ENCODE measurements around the gene PPP1R14C. TPM values are rescaled to one million over a fixed set of nuclear protein-coding genes. Genes with fewer than 3 reads are reported as not detected.

The PPP1R14C gene
- polyA plus RNA-seq, 1 donor (not counting 4 experiments of a cell fraction or from before 2014, with no cell fraction given): 50.6 TPM

DNA sequence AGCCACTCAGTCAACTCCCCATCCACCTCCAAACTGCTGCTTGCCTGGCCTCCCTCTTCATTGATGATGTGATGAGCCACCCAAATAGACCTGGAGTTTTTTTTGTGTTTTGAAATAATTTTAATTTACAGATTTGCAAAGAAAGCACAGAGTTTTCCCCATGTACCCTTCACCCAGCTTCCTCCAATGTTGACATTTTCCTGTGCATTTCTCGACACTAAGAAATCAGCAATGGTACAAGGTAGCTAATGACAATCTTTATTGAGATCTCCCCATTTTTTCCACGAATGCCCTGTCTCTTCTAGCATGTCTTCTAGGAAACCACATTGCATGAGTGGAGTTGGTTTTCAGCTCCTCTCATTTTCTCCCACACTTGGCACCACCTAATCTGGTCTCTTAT lies 30.1 kb downstream of the PPP1R14C start:
- Histone ChIP-seq H2AFZ (ENCODE audit: control insufficient read depth, low read length) (no peak overlapping the region), H3K9me1 (ENCODE audit: control insufficient read depth, extremely low read depth, insufficient read depth, low read length) (peaks cover 3% of the 10 kb centered on the region), H4K20me1 (ENCODE audit: control insufficient read depth, extremely low read depth, insufficient read depth, low read length) (peaks cover 2% of the 10 kb centered on the region), H3K79me2 (ENCODE audit: control insufficient read depth, insufficient read depth, low read length) (peaks cover 65% of the 10 kb centered on the region), H3K4me2 (ENCODE audit: control insufficient read depth, extremely low read depth, insufficient read depth, low read depth, low read length) (no peak overlapping the region), H3K36me3 (ENCODE audit: control insufficient read depth in 2 of 2, extremely low read depth in 1 of 2, insufficient read depth in 2 of 2, low read length in 2 of 2) (peaks cover 5 to 7% of the 10 kb centered on the region in 2 experiments), H3K27me3 (ENCODE audit: control insufficient read depth, extremely low read depth, insufficient read depth, low read length) (no peaks in the 10 kb centered on the region), H3K4me1 (ENCODE audit: control insufficient read depth, extremely low read depth, insufficient read depth, low read length) (peaks cover 10% of the 10 kb centered on the region), H3K9me3 (ENCODE audit: control insufficient read depth, low read depth, low read length) (no peaks in the 10 kb centered on the region), H3K27ac (ENCODE audit: control insufficient read depth, insufficient read depth, low read length) (no peak overlapping the region), H3K4me3 (ENCODE audit: control insufficient read depth in 2 of 3, extremely low read depth in 1 of 3, insufficient read depth in 2 of 3, low read depth in 1 of 3, low read length in 3 of 3) (no peak overlapping the region), H3K9ac (ENCODE audit: control insufficient read depth, extremely low read depth, insufficient read depth, low read length) (no peak overlapping the region)
- TF ChIP-seq EZH2 (IDR thresholded peaks at IDR 0.05; ENCODE audit: low read length): no peak
- TF ChIP-seq, protein P1, sequence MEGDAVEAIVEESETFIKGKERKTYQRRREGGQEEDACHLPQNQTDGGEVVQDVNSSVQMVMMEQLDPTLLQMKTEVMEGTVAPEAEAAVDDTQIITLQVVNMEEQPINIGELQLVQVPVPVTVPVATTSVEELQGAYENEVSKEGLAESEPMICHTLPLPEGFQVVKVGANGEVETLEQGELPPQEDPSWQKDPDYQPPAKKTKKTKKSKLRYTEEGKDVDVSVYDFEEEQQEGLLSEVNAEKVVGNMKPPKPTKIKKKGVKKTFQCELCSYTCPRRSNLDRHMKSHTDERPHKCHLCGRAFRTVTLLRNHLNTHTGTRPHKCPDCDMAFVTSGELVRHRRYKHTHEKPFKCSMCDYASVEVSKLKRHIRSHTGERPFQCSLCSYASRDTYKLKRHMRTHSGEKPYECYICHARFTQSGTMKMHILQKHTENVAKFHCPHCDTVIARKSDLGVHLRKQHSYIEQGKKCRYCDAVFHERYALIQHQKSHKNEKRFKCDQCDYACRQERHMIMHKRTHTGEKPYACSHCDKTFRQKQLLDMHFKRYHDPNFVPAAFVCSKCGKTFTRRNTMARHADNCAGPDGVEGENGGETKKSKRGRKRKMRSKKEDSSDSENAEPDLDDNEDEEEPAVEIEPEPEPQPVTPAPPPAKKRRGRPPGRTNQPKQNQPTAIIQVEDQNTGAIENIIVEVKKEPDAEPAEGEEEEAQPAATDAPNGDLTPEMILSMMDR (optimal IDR thresholded peaks at IDR 0.05 in 1 of 3, IDR thresholded peaks at IDR 0.05 in 1 of 3, conservative IDR thresholded peaks at IDR 0.05 in 1 of 3; ENCODE audit: extremely low read depth in 1 of 3, insufficient read depth in 2 of 3, low read length in 3 of 3): no peak
- no peak for DNase-seq (ENCODE audit: low read depth, low spot score)
- dilution Hi-C loops (cut with MboI; ENCODE audit: extremely low pct_ligation_motif_present, low sequenced_read_pairs): no loop called here
- FAIRE-seq: no peak

DNA sequence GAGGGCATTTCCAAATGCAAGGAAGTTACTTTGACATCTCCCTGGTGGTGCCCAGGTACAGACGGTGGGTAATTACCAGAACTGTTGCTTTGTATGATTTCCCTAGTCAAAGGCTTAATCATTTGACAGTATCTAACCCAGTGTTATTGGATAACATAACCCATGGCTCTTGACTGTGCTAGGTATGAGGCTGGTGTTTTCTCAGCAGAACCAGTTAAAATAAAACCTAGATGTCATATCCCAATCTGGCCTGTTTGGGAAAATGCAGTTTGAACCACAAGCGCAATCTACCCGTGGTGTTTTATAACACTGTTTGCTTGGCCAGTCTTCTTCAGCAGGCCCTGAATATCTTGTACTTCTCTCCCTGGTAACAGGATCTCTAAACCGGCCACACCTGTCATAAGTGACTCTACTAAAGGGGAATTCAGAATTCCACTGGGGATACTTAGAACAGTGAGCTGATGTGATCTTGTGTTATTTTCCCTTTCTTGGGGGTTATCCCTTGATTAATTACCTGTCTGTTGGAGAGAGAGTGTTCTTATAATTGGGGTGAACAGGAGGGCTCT lies 32.8 kb downstream of the PPP1R14C start:
- no peak for TF ChIP-seq EZH2 (IDR thresholded peaks at IDR 0.05; ENCODE audit: low read length)
- TF ChIP-seq, protein P1 (optimal IDR thresholded peaks at IDR 0.05 in 1 of 3, IDR thresholded peaks at IDR 0.05 in 1 of 3, conservative IDR thresholded peaks at IDR 0.05 in 1 of 3; ENCODE audit: extremely low read depth in 1 of 3, insufficient read depth in 2 of 3, low read length in 3 of 3): no peak
- Histone ChIP-seq H3K4me1 (ENCODE audit: control insufficient read depth, extremely low read depth, insufficient read depth, low read length) (no peaks in the 10 kb centered on the region), H3K9ac (ENCODE audit: control insufficient read depth, extremely low read depth, insufficient read depth, low read length) (no peak overlapping the region), H3K36me3 (ENCODE audit: control insufficient read depth in 2 of 2, extremely low read depth in 1 of 2, insufficient read depth in 2 of 2, low read length in 2 of 2) (peaks cover 3 to 7% of the 10 kb centered on the region in 2 experiments), H2AFZ (ENCODE audit: control insufficient read depth, low read length) (no peak overlapping the region), H3K4me3 (ENCODE audit: control insufficient read depth in 2 of 3, extremely low read depth in 1 of 3, insufficient read depth in 2 of 3, low read depth in 1 of 3, low read length in 3 of 3) (no peak overlapping the region), H3K4me2 (ENCODE audit: control insufficient read depth, extremely low read depth, insufficient read depth, low read depth, low read length) (no peak overlapping the region), H3K27ac (ENCODE audit: control insufficient read depth, insufficient read depth, low read length) (no peak overlapping the region), H3K9me3 (ENCODE audit: control insufficient read depth, low read depth, low read length) (no peaks in the 10 kb centered on the region), H3K27me3 (ENCODE audit: control insufficient read depth, extremely low read depth, insufficient read depth, low read length) (no peaks in the 10 kb centered on the region), H3K9me1 (ENCODE audit: control insufficient read depth, extremely low read depth, insufficient read depth, low read length) (no peaks in the 10 kb centered on the region), H4K20me1 (ENCODE audit: control insufficient read depth, extremely low read depth, insufficient read depth, low read length) (no peaks in the 10 kb centered on the region), H3K79me2 (ENCODE audit: control insufficient read depth, insufficient read depth, low read length) (peaks cover 77% of the 10 kb centered on the region)
- DNase-seq (ENCODE audit: low read depth, low spot score): no peak
- dilution Hi-C loops (cut with MboI; ENCODE audit: extremely low pct_ligation_motif_present, low sequenced_read_pairs): no loop called here
- FAIRE-seq: no peak

Data from keratinocyte (primary cell).